IMR-90 (cell line): Measurements from ENCODE around the gene DDX10. TPM values are rescaled to one million over a fixed set of nuclear protein-coding genes. Genes with fewer than 3 reads are reported as not detected.

Source experiments
- ATAC-seq: fragments of 200-7000 bp; cut with Tn5 transposase; 2 replicates; pipeline ENCODE4 v1.9.1; 2020; ENCODE audit warnings: low read depth, mild to moderate bottlenecking, moderate library complexity
- BruUV-seq: library from RNA; stranded (reverse); fragments of 400-500 nt; replicated peaks from 2 replicates; lab custom pipeline; 2021; lab: Mats Ljungman, UMichigan
- CTCF ChIA-PET: fragments of 300-600 bp; formaldehyde crosslinking; extraction: SDS; loops from one replicate; lab custom pipeline; 2021; ENCODE audit warnings: antibody characterized with exemption; lab: Yijun Ruan, JAX
- POLR2A ChIA-PET: fragments of 300-600 bp; sonication (Branson Sonifier 250); formaldehyde crosslinking; loops from one replicate; lab custom pipeline; 2022; ENCODE audit warnings: antibody characterized with exemption; ENCODE audit not compliant: unreplicated experiment; lab: Charles Lee
- DNase-seq: peaks from one replicate; pipeline ENCODE4 v3.0.0; 2013
- H2AFZ ChIP-seq: replicated peaks from 2 replicates; pipeline ENCODE3; 2013; ENCODE audit warnings: low read length, mild to moderate bottlenecking; ENCODE audit not compliant: poor library complexity
- H2AK5ac ChIP-seq: 2 replicates; pipeline ENCODE4 v1.6.1; 2013; ENCODE audit warnings: low read depth, low read length, inconsistent platforms
- H2AK9ac ChIP-seq: replicated peaks from 2 replicates; pipeline ENCODE3; 2013; ENCODE audit warnings: mild to moderate bottlenecking, low read depth, low read length, moderate library complexity; ENCODE audit not compliant: poor library complexity
- H2BK120ac ChIP-seq: 2 replicates; pipeline ENCODE4 v1.6.1; 2013; ENCODE audit warnings: low read depth, low read length, inconsistent platforms
- H2BK15ac ChIP-seq: 3 replicates; pipeline ENCODE4 v1.6.1; 2013; ENCODE audit warnings: low read depth, low read length, inconsistent platforms
- H2BK20ac ChIP-seq: 2 replicates; pipeline ENCODE4 v1.6.1; 2013; ENCODE audit warnings: low read depth, mild to moderate bottlenecking, inconsistent platforms, low read length, moderate library complexity
- H2BK5ac ChIP-seq: 2 replicates; pipeline ENCODE4 v1.6.1; 2013; ENCODE audit warnings: mild to moderate bottlenecking, low read depth, low read length, inconsistent platforms; ENCODE audit not compliant: poor library complexity, severe bottlenecking
- H3K14ac ChIP-seq: replicated peaks from 2 replicates; pipeline ENCODE4 v1.6.1; 2013; ENCODE audit warnings: low read depth, low read length, inconsistent platforms
- H3K18ac ChIP-seq: 2 replicates; pipeline ENCODE4 v1.6.1; 2013; ENCODE audit warnings: low read depth, low read length, control low read depth
- H3K23ac ChIP-seq: 2 replicates; pipeline ENCODE4 v1.6.1; 2013; ENCODE audit warnings: low read depth, low read length, inconsistent platforms
- H3K27ac ChIP-seq: 2 replicates; pipeline ENCODE4 v1.5.1; 2013; ENCODE audit warnings: mild to moderate bottlenecking, control low read depth, low read length; ENCODE audit not compliant: insufficient read depth
- H3K27me3 ChIP-seq: 2 replicates; pipeline ENCODE4 v1.6.1; 2013; ENCODE audit warnings: low read length; ENCODE audit not compliant: control insufficient read depth, insufficient read depth
- H3K36me3 ChIP-seq: 2 replicates; pipeline ENCODE4 v1.6.1; 2013; ENCODE audit warnings: low read length, mixed read lengths; ENCODE audit not compliant: control insufficient read depth, insufficient read depth
- H3K4ac ChIP-seq: 2 replicates; pipeline ENCODE4 v1.6.1; 2013; ENCODE audit warnings: low read depth, low read length, inconsistent platforms
- H3K4me1 ChIP-seq: 2 replicates; pipeline ENCODE4 v1.6.1; 2013; ENCODE audit warnings: low read length, mixed read lengths; ENCODE audit not compliant: control insufficient read depth, insufficient read depth
- H3K4me2 ChIP-seq: 2 replicates; pipeline ENCODE4 v1.6.1; 2013; ENCODE audit warnings: low read depth, mild to moderate bottlenecking, control low read depth, low read length, moderate library complexity
- H3K4me3 ChIP-seq: 2 replicates; pipeline ENCODE4 v1.5.1; 2013; ENCODE audit warnings: low read depth, mild to moderate bottlenecking, control low read depth, low read length, moderate library complexity; ENCODE audit not compliant: insufficient read depth
- H3K56ac ChIP-seq: 2 replicates; pipeline ENCODE4 v1.6.1; 2013; ENCODE audit warnings: low read length, inconsistent platforms; ENCODE audit not compliant: insufficient read depth; ENCODE audit errors: extremely low read depth
- H3K79me1 ChIP-seq, 2 experiments: 2 replicates each; pipeline ENCODE4 v1.6.1; 2013; ENCODE audit warnings: low read length in 2 of 2, inconsistent platforms in 1 of 2, low read depth in 1 of 2
- H3K9ac ChIP-seq: 2 replicates; pipeline ENCODE4 v1.6.1; 2013; ENCODE audit warnings: low read depth, low read length, control low read depth
- H3K9me1 ChIP-seq: 2 replicates; pipeline ENCODE4 v1.6.1; 2013; ENCODE audit warnings: low read length, inconsistent platforms; ENCODE audit not compliant: insufficient read depth
- H3K9me3 ChIP-seq: 2 replicates; pipeline ENCODE4 v1.6.1; 2013; ENCODE audit warnings: low read length; ENCODE audit not compliant: control insufficient read depth, insufficient read depth
- H4K20me1 ChIP-seq: 2 replicates; pipeline ENCODE4 v1.6.1; 2013; ENCODE audit warnings: low read length, inconsistent platforms; ENCODE audit not compliant: insufficient read depth
- H4K5ac ChIP-seq: 2 replicates; pipeline ENCODE4 v1.6.1; 2013; ENCODE audit warnings: mild to moderate bottlenecking, low read depth, low read length, control low read depth
- H4K8ac ChIP-seq, 2 experiments: 2 replicates each; pipeline ENCODE4 v1.6.1; 2013; ENCODE audit warnings: low read depth in 2 of 2, low read length in 2 of 2, control low read depth in 1 of 2, inconsistent platforms in 1 of 2
- H4K91ac ChIP-seq: 2 replicates; pipeline ENCODE4 v1.6.1; 2013; ENCODE audit warnings: low read depth, low read length, inconsistent platforms; ENCODE audit not compliant: insufficient read depth
- BHLHE40 ChIP-seq: fragments of 150-350 bp; IDR thresholded peaks from 2 replicates; pipeline ENCODE4 v1.6.1; 2016; ENCODE audit warnings: mild to moderate bottlenecking, low read depth, low read length
- CEBPB ChIP-seq: IDR thresholded peaks from 2 replicates; pipeline ENCODE4 v1.6.1; 2012; ENCODE audit warnings: low read depth, low read length, improper control_type of control experiment
- CHD1 ChIP-seq: IDR thresholded peaks from 2 replicates; pipeline ENCODE4 v1.6.1; 2012; ENCODE audit warnings: low read depth, low read length, improper control_type of control experiment
- FOS ChIP-seq: fragments of 150-350 bp; IDR thresholded peaks from 2 replicates; pipeline ENCODE4 v1.6.1; 2016; ENCODE audit warnings: low read depth, low read length
- MAFK ChIP-seq: IDR thresholded peaks from 2 replicates; pipeline ENCODE4 v1.6.1; 2012; ENCODE audit warnings: low read depth, low read length, improper control_type of control experiment
- MAZ ChIP-seq: IDR thresholded peaks from 2 replicates; pipeline ENCODE4 v1.6.1; 2012; ENCODE audit warnings: low read depth, mild to moderate bottlenecking, low read length, improper control_type of control experiment, moderate library complexity, borderline replicate concordance
- MXI1 ChIP-seq: IDR thresholded peaks from 2 replicates; pipeline ENCODE4 v1.6.1; 2012; ENCODE audit warnings: low read depth, mild to moderate bottlenecking, low read length, moderate library complexity, borderline replicate concordance
- NFE2L2 ChIP-seq: fragments of 150-350 bp; IDR thresholded peaks from 2 replicates; pipeline ENCODE4 v1.6.1; 2016; ENCODE audit warnings: low read depth, mild to moderate bottlenecking, low read length
- POLR2A ChIP-seq: IDR thresholded peaks from 2 replicates; pipeline ENCODE4 v1.6.1; 2012; ENCODE audit warnings: mild to moderate bottlenecking, low read depth, low read length
- RAD21 ChIP-seq: IDR thresholded peaks from 2 replicates; pipeline ENCODE4 v1.6.1; 2012; ENCODE audit warnings: low read length, improper control_type of control experiment
- RCOR1 ChIP-seq: IDR thresholded peaks from 2 replicates; pipeline ENCODE4 v1.6.1; 2012; ENCODE audit warnings: mild to moderate bottlenecking, low read length, improper control_type of control experiment; ENCODE audit not compliant: insufficient replicate concordance
- RFX5 ChIP-seq: IDR thresholded peaks from 2 replicates; pipeline ENCODE4 v1.8.0; 2012; ENCODE audit warnings: low read depth, mild to moderate bottlenecking, low read length, moderate library complexity
- SMC3 ChIP-seq: fragments of 150-350 bp; IDR thresholded peaks from 2 replicates; pipeline ENCODE4 v1.6.1; 2016; ENCODE audit warnings: low read depth, mild to moderate bottlenecking, antibody characterized with exemption, low read length, moderate library complexity
- WGBS, 2 experiments: methylation state at CpG; one replicate each; pipeline versions ENCODE4 v1.1.5 to v1.1.7; 2013; ENCODE audit warnings: missing lambda C conversion rate in 2 of 2; ENCODE audit not compliant: insufficient read length in 1 of 2; ENCODE audit errors: extremely low coverage in 2 of 2; 5-methylcytosine and 5-hydroxymethylcytosine counted together
- dilution Hi-C: fragments of 300-500 bp; cut with HindIII; formaldehyde crosslinking; loops from one replicate; pipeline ENCODE4 v1.14.3; 2018; ENCODE audit warnings: low sequenced_read_pairs; ENCODE audit not compliant: unreplicated experiment
- in situ Hi-C: fragments of 300-500 bp; cut with MboI; formaldehyde crosslinking; loops from 3 replicates; pipeline ENCODE4 v1.14.3; 2019; ENCODE audit warnings: low sequenced_read_pairs, inconsistent platforms, mixed read lengths
- intact Hi-C: fragments of 100-400 bp; cut with micrococcal nuclease; formaldehyde crosslinking; loops from 2 replicates; pipeline ENCODE4 v1.10.0; 2022
- polyA plus RNA-seq, 3 experiments: library from polyadenylated mRNA; depleted of rRNA; stranded (reverse); fragments of >200 nt; gene quantifications; 2 replicates each; pipeline ENCODE4 v1.2.3, GENCODE V29; 2012; ENCODE audit warnings: low replicate concordance in 1 of 3
- total RNA-seq: library from RNA; depleted of rRNA; stranded (reverse); fragments of >200 nt; gene quantifications from 2 replicates; pipeline ENCODE4 v1.2.3, GENCODE V29; 2012
- TF ChIP-seq, protein P1 (sequence below): conservative IDR thresholded peaks from 2 replicates; pipeline ENCODE4 v1.5.1; 2012; ENCODE audit warnings: mild to moderate bottlenecking, low read depth, low read length, improper control_type of control experiment
- TF ChIP-seq, protein P2 (sequence below): fragments of 150-350 bp; IDR thresholded peaks from 2 replicates; pipeline ENCODE4 v1.6.1; 2017; ENCODE audit warnings: mild to moderate bottlenecking, antibody characterized with exemption, low read length, low read depth
- TF ChIP-seq, protein P3 (sequence below): fragments of 150-350 bp; IDR thresholded peaks from 2 replicates; pipeline ENCODE4 v1.6.1; 2016; ENCODE audit warnings: low read depth, mild to moderate bottlenecking, low read length, moderate library complexity, borderline replicate concordance

DDX10 gene
- total and polyA plus RNA-seq, 2 of the 4 experiments (the other 2 are of a cell fraction): 20.0 to 31.9 TPM

DNA sequence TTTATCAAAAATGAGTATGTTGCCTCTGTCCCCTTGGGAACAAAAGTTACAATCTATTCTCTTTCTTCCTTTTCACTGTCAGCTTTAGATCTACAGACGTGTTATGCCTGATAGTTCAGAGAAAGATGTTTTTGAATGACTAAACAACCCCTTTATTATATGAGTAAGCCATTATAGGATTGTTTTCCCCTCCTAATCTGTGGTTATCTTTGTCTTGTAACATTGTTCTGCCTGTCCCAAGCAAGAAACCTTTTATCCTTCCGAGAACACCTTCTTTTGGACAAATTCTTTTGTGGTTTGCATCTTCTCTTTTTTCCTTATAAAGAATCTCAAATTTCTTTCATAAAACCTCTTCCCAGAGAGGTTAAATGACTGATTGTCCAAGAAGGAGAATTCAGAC is 208.4 kb downstream of the DDX10 start:
- Histone ChIP-seq H3K18ac (peak overlapping the region; percentile 32; the same call in 1 of the 2 replicates), H3K4me2 (no peak overlapping the region), H3K56ac (no peak overlapping the region), H3K79me1 (peaks cover 5 to 18% of the 10 kb centered on the region in 2 experiments; a peak in 3 of 4 replicates), H3K9me3 (no peaks in the 10 kb centered on the region), H2BK20ac (no peak overlapping the region), H4K8ac (no peak overlapping the region), H3K27me3 (no peaks in the 10 kb centered on the region), H2AK9ac (no peak overlapping the region), H4K20me1 (no peaks in the 10 kb centered on the region), H2AK5ac (no peak overlapping the region), H3K4me3 (no peak overlapping the region), H3K36me3 (no peaks in the 10 kb centered on the region), H3K4ac (no peak overlapping the region), H2BK5ac (no peak overlapping the region), H3K9me1 (no peaks in the 10 kb centered on the region), H3K14ac (no peak overlapping the region), H2BK15ac (no peak overlapping the region), H2BK120ac (0 out of 2 replicates have a peak overlapping the region, but pooled peaks have one; percentile 18), H3K27ac (no peak overlapping the region), H4K5ac (no peak overlapping the region; the same call in 1 of the 2 replicates), H4K91ac (no peak overlapping the region), H2AFZ (no peak overlapping the region), H3K23ac (no peak overlapping the region), H3K4me1 (peaks cover 4% of the 10 kb centered on the region), H3K9ac (no peak overlapping the region)
- intact Hi-C loops: loop anchor here (10.0 kb wide), 2 partner anchors 551 to 821 kb away; partner anchors contain the start of gene C11orf87
- no peak for TF ChIP-seq RFX5
- TF ChIP-seq FOS: no peak
- TF ChIP-seq, protein P1, sequence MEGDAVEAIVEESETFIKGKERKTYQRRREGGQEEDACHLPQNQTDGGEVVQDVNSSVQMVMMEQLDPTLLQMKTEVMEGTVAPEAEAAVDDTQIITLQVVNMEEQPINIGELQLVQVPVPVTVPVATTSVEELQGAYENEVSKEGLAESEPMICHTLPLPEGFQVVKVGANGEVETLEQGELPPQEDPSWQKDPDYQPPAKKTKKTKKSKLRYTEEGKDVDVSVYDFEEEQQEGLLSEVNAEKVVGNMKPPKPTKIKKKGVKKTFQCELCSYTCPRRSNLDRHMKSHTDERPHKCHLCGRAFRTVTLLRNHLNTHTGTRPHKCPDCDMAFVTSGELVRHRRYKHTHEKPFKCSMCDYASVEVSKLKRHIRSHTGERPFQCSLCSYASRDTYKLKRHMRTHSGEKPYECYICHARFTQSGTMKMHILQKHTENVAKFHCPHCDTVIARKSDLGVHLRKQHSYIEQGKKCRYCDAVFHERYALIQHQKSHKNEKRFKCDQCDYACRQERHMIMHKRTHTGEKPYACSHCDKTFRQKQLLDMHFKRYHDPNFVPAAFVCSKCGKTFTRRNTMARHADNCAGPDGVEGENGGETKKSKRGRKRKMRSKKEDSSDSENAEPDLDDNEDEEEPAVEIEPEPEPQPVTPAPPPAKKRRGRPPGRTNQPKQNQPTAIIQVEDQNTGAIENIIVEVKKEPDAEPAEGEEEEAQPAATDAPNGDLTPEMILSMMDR: no peak
- no peak for TF ChIP-seq BHLHE40
- no peak for TF ChIP-seq RAD21
- no peak for TF ChIP-seq RCOR1
- TF ChIP-seq CEBPB: no peak
- TF ChIP-seq, protein P2, sequence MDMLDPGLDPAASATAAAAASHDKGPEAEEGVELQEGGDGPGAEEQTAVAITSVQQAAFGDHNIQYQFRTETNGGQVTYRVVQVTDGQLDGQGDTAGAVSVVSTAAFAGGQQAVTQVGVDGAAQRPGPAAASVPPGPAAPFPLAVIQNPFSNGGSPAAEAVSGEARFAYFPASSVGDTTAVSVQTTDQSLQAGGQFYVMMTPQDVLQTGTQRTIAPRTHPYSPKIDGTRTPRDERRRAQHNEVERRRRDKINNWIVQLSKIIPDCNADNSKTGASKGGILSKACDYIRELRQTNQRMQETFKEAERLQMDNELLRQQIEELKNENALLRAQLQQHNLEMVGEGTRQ: no peak
- no peak for TF ChIP-seq POLR2A
- TF ChIP-seq CHD1: no peak
- no peak for TF ChIP-seq NFE2L2
- TF ChIP-seq MXI1: no peak
- TF ChIP-seq MAFK: no peak
- TF ChIP-seq SMC3: no peak
- TF ChIP-seq, protein P3, sequence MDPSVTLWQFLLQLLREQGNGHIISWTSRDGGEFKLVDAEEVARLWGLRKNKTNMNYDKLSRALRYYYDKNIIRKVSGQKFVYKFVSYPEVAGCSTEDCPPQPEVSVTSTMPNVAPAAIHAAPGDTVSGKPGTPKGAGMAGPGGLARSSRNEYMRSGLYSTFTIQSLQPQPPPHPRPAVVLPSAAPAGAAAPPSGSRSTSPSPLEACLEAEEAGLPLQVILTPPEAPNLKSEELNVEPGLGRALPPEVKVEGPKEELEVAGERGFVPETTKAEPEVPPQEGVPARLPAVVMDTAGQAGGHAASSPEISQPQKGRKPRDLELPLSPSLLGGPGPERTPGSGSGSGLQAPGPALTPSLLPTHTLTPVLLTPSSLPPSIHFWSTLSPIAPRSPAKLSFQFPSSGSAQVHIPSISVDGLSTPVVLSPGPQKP: no peak
- no peak for TF ChIP-seq MAZ
- ATAC-seq: no peak
- no CpG with 5 or more reads among the region's 2 CpGs for WGBS, 2 experiments
- ChIA-PET CTCF (interaction anchor here (1.3 kb wide), 1 partner anchor 10 kb away, joined by 3 read pairs; no protein-coding TSS in a partner anchor), POLR2A (no interaction called here)
- peak; percentile 17 for DNase-seq
- dilution Hi-C loops: no loop called here
- BruUV-seq: no TSS peak
- in situ Hi-C loops: no loop called here
